H1 (cell line): Measurements from ENCODE around the gene ISLR2. TPM values are rescaled to one million over a fixed set of nuclear protein-coding genes. Genes with fewer than 3 reads are reported as not detected.

Source experiments
- CTCF ChIA-PET: fragments of 300-600 bp; sonication (Branson Sonifier 250); formaldehyde crosslinking; loops from one replicate; lab custom pipeline; 2021; ENCODE audit not compliant: partially characterized antibody; lab: Charles Lee
- POLR2A ChIA-PET: fragments of 300-600 bp; sonication (Branson Sonifier 250); formaldehyde crosslinking; loops from one replicate; lab custom pipeline; 2021; ENCODE audit warnings: inconsistent platforms; ENCODE audit not compliant: partially characterized antibody; lab: Charles Lee
- DNase-seq, 2 experiments: peaks; one replicate each; pipeline versions ENCODE4 v3.0.0 to v3.0.0-alpha.2; 2010 to 2022; ENCODE audit warnings: low spot score in 2 of 2, low read depth in 1 of 2, mixed read lengths in 1 of 2
- FAIRE-seq: peaks from 2 replicates; lab custom pipeline; 2011; peaks lifted over from hg19 to GRCh38; lab: Jason Lieb, UNC
- H2AFZ ChIP-seq: 2 replicates; pipeline ENCODE4 v1.8.1; 2012; ENCODE audit warnings: low read length, inconsistent platforms
- H2AK5ac ChIP-seq: 2 replicates; pipeline ENCODE4 v1.6.1; 2013; ENCODE audit warnings: low read depth, low read length
- H2BK120ac ChIP-seq: replicated peaks from 2 replicates; pipeline ENCODE3; 2013; ENCODE audit warnings: low read depth, low read length, inconsistent platforms
- H2BK12ac ChIP-seq: 2 replicates; pipeline ENCODE4 v1.6.1; 2013; ENCODE audit warnings: low read depth, low read length
- H2BK15ac ChIP-seq: 2 replicates; pipeline ENCODE4 v1.6.1; 2013; ENCODE audit warnings: low read length
- H2BK20ac ChIP-seq: 2 replicates; pipeline ENCODE4 v1.6.1; 2013; ENCODE audit warnings: low read length
- H2BK5ac ChIP-seq: 2 replicates; pipeline ENCODE4 v1.6.1; 2013; ENCODE audit warnings: low read depth, low read length
- H3K14ac ChIP-seq: 2 replicates; pipeline ENCODE4 v1.6.1; 2013; ENCODE audit warnings: inconsistent platforms; ENCODE audit not compliant: insufficient read length
- H3K18ac ChIP-seq: 2 replicates; pipeline ENCODE4 v1.6.1; 2013; ENCODE audit warnings: low read length; ENCODE audit errors: extremely low read depth
- H3K23ac ChIP-seq: 2 replicates; pipeline ENCODE4 v1.6.1; 2013; ENCODE audit warnings: inconsistent platforms; ENCODE audit not compliant: insufficient read length
- H3K23me2 ChIP-seq: 2 replicates; pipeline ENCODE4 v1.6.1; 2013; ENCODE audit warnings: low read depth, low read length
- H3K27ac ChIP-seq: 2 replicates; pipeline ENCODE4 v1.6.1; 2011; ENCODE audit warnings: low read depth, low read length, inconsistent platforms
- H3K27me3 ChIP-seq, 4 experiments: replicated peaks in 1 of 4; 1 replicate in 1 of 4; 2 replicates in 3 of 4; pipeline versions ENCODE4 v1.6.1 to v1.8.1; 2011 to 2013; ENCODE audit warnings: low read length in 3 of 4, mild to moderate bottlenecking in 3 of 4, inconsistent platforms in 2 of 4, mixed read lengths in 2 of 4, moderate library complexity in 1 of 4; ENCODE audit not compliant: control insufficient read depth in 3 of 4, insufficient read depth in 3 of 4; ENCODE audit errors: extremely low read depth in 1 of 4
- H3K36me3 ChIP-seq, 4 experiments: 2 replicates each; pipeline versions ENCODE4 v1.6.1 to v1.8.1; 2011 to 2013; ENCODE audit warnings: mild to moderate bottlenecking in 4 of 4, low read length in 3 of 4, moderate library complexity in 2 of 4, control low read depth in 1 of 4, inconsistent platforms in 1 of 4; ENCODE audit not compliant: insufficient read depth in 4 of 4, control insufficient read depth in 2 of 4
- H3K4ac ChIP-seq: replicated peaks from 2 replicates; pipeline ENCODE3; 2013; ENCODE audit warnings: low read length, low read depth, mixed read lengths, inconsistent platforms; ENCODE audit not compliant: insufficient read length
- H3K4me1 ChIP-seq, 4 experiments: replicated peaks in 1 of 4; 1 replicate in 1 of 4; 2 replicates in 3 of 4; pipeline versions ENCODE4 v1.6.1 to v1.8.1; 2011 to 2013; ENCODE audit warnings: low read length in 3 of 4, inconsistent platforms in 2 of 4, mixed read lengths in 1 of 4; ENCODE audit not compliant: insufficient read depth in 4 of 4, control insufficient read depth in 3 of 4
- H3K4me2 ChIP-seq, 2 experiments: 2 replicates each; pipeline versions ENCODE4 v1.6.1 to v1.8.1; 2011 to 2013; ENCODE audit warnings: low read depth in 2 of 2, low read length in 2 of 2, control low read depth in 1 of 2, inconsistent platforms in 1 of 2, mild to moderate bottlenecking in 1 of 2; ENCODE audit not compliant: insufficient read depth in 1 of 2
- H3K4me3 ChIP-seq, 4 experiments: fragments of 200-600, 300-600 bp in 1 of 4; sonication (generic), shearing (Covaris generic), sonication (Bioruptor Twin) in 1 of 4; 2 replicates each; pipeline versions ENCODE4 v1.5.1 to v1.8.1; 2011 to 2016; ENCODE audit warnings: low read length in 4 of 4, low read depth in 3 of 4, control low read depth in 2 of 4, inconsistent platforms in 2 of 4, mild to moderate bottlenecking in 2 of 4, mixed read lengths in 1 of 4, moderate library complexity in 1 of 4; ENCODE audit not compliant: insufficient read depth in 2 of 4; ENCODE audit errors: extremely low read depth in 1 of 4
- H3K56ac ChIP-seq: replicated peaks from 2 replicates; pipeline ENCODE3; 2013; ENCODE audit warnings: low read depth, mild to moderate bottlenecking, mixed read lengths, low read length, inconsistent platforms; ENCODE audit not compliant: insufficient read length
- H3K79me1 ChIP-seq: 2 replicates; pipeline ENCODE4 v1.6.1; 2013; ENCODE audit warnings: low read depth, low read length, control low read depth
- H3K79me2 ChIP-seq, 2 experiments: 2 replicates each; pipeline versions ENCODE4 v1.6.1 to v1.8.1; 2012 to 2013; ENCODE audit warnings: low read length in 2 of 2, mild to moderate bottlenecking in 2 of 2, inconsistent platforms in 1 of 2; ENCODE audit not compliant: insufficient read depth in 2 of 2, control insufficient read depth in 1 of 2
- H3K9ac ChIP-seq, 4 experiments: replicated peaks in 1 of 4; 1 replicate in 1 of 4; 2 replicates in 3 of 4; pipeline versions ENCODE4 v1.6.1 to v1.8.1; 2011 to 2013; ENCODE audit warnings: low read depth in 3 of 4, low read length in 3 of 4, control low read depth in 2 of 4, mild to moderate bottlenecking in 2 of 4, moderate library complexity in 2 of 4, inconsistent platforms in 1 of 4; ENCODE audit errors: extremely low read depth in 1 of 4
- H3K9me3 ChIP-seq, 2 experiments: 2 replicates each; pipeline versions ENCODE4 v1.6.1 to v1.8.1; 2012 to 2013; ENCODE audit warnings: mild to moderate bottlenecking in 2 of 2, moderate library complexity in 2 of 2, control low read depth in 1 of 2, inconsistent platforms in 1 of 2, low read depth in 1 of 2, low read length in 1 of 2, mixed read lengths in 1 of 2; ENCODE audit not compliant: insufficient read depth in 2 of 2
- H4K20me1 ChIP-seq, 2 experiments: replicated peaks in 1 of 2; 2 replicates each; pipeline versions ENCODE3 to v1.8.1; 2011 to 2013; ENCODE audit warnings: inconsistent platforms in 2 of 2, low read length in 2 of 2, mild to moderate bottlenecking in 1 of 2; ENCODE audit not compliant: insufficient read depth in 2 of 2, control insufficient read depth in 1 of 2
- H4K5ac ChIP-seq: 2 replicates; pipeline ENCODE4 v1.6.1; 2013; ENCODE audit warnings: low read length, low read depth, mixed read lengths, inconsistent platforms; ENCODE audit not compliant: insufficient read length
- H4K8ac ChIP-seq: 2 replicates; pipeline ENCODE4 v1.8.0; 2013; ENCODE audit warnings: mild to moderate bottlenecking, moderate library complexity, low read length, inconsistent platforms; ENCODE audit not compliant: insufficient read depth; ENCODE audit errors: extremely low read depth
- H4K91ac ChIP-seq: replicated peaks from 2 replicates; pipeline ENCODE3; 2013; ENCODE audit warnings: low read length, mixed read lengths, inconsistent platforms; ENCODE audit not compliant: insufficient read length
- CREB1 ChIP-seq: IDR thresholded peaks from 2 replicates; pipeline ENCODE4 v1.6.1; 2012; ENCODE audit warnings: inconsistent platforms
- CTCF ChIP-seq, 3 experiments: IDR thresholded peaks; 1 replicate in 2 of 3; 2 replicates in 1 of 3; pipeline versions ENCODE4 v1.5.1 to v1.6.1; 2011; ENCODE audit warnings: low read length in 3 of 3, mild to moderate bottlenecking in 3 of 3, inconsistent platforms in 2 of 3, low read depth in 1 of 3, moderate library complexity in 1 of 3; ENCODE audit not compliant: insufficient read depth in 1 of 3; ENCODE audit errors: control extremely low read depth in 1 of 3
- EP300 ChIP-seq, 2 experiments: IDR thresholded peaks; 1 replicate in 1 of 2; 2 replicates in 1 of 2; pipeline ENCODE4 v1.6.1; 2011 to 2012; ENCODE audit warnings: low read depth in 2 of 2, low read length in 2 of 2, mild to moderate bottlenecking in 2 of 2, borderline replicate concordance in 1 of 2, inconsistent platforms in 1 of 2, moderate library complexity in 1 of 2
- SIRT6 ChIP-seq: IDR thresholded peaks from one replicate; pipeline ENCODE4 v1.7.1; 2012; ENCODE audit warnings: low read length, inconsistent platforms
- whole genome bisulfite sequencing, 2 experiments: shearing (Covaris generic) in 1 of 2; methylation state at CpG; one replicate each; pipeline versions ENCODE4 v1.1.6 to v1.1.7; 2013 to 2015; ENCODE audit warnings: low lambda C conversion rate in 2 of 2, mixed read lengths in 2 of 2, inconsistent platforms in 1 of 2, low coverage in 1 of 2, missing lambda C conversion rate in 1 of 2; ENCODE audit not compliant: insufficient replicate concordance in 2 of 2, insufficient coverage in 1 of 2, insufficient read length in 1 of 2; ENCODE audit errors: extremely low coverage in 1 of 2, missing lambda C conversion rate in 1 of 2; 5-methylcytosine and 5-hydroxymethylcytosine counted together
- polyA plus RNA-seq, 7 experiments: library from polyadenylated mRNA; depleted of rRNA in 3 of 7; stranded (reverse) in 5 of 7; unstranded in 2 of 7; fragments of >200 nt in 5 of 7; fragments of 200-250 nt in 2 of 7; gene quantifications; 1 replicate in 5 of 7; 2 replicates in 1 of 7; 4 replicates in 1 of 7; pipeline versions ENCODE4 v1.2.1 to v1.2.3, GENCODE V29; 2011 to 2013; ENCODE audit warnings: missing spikeins in 2 of 7, mixed read lengths in 2 of 7
- total RNA-seq: library from RNA; stranded (reverse); fragmentation: NEBNext Ultra II Directional; extraction: Animal tissue kit (Norgen Biotek cat#: 25700); gene quantifications from 2 replicates; pipeline ENCODE4 v1.2.1, GENCODE V29; 2021
- TF ChIP-seq, protein P1 (sequence below): IDR thresholded peaks from 2 replicates; pipeline ENCODE4 v1.6.1; 2011; ENCODE audit warnings: low read depth, mild to moderate bottlenecking, low read length; ENCODE audit not compliant: insufficient read depth

ISLR2 gene
- total and polyA plus RNA-seq, 2 of the 8 experiments (the other 6 are each of a cell fraction or from before 2014, with no cell fraction given), result 0.47 to 0.58 TPM

GRCh38 chr15:74134387-74135027 lies 4.1 kb downstream of the ISLR2 start:
- Histone ChIP-seq H3K4me1 (peaks cover 0 to 69% (median 57%) of the 10 kb centered on the region in 4 experiments; a peak in 6 of 7 replicates), H3K79me1 (no peaks in the 10 kb centered on the region; the same call in 1 of the 2 replicates)
- CTCF ChIA-PET, result interaction anchor here (0.7 to 3.9 kb wide), 36 partner anchors 9 to 205 kb away, joined by 3 to 24 read pairs (median 4); partner anchors contain the start of gene STRA6
- TF ChIP-seq SIRT6 (no peak), EP300 (IDR thresholded peaks at IDR 0.05; ENCODE audit: borderline replicate concordance in 1 of 2, low read depth in 2 of 2, low read length in 2 of 2) (no peak), CTCF (IDR thresholded peaks at IDR 0.05; ENCODE audit: control extremely low read depth in 1 of 3, insufficient read depth in 1 of 3, low read depth in 1 of 3, low read length in 3 of 3) (peak in 2 of 3 experiments; percentile 65 to 71; a peak in 3 of 4 replicates), CREB1 (0 out of 2 replicates have a peak, but pooled peaks have one; percentile 6)
- TF ChIP-seq, protein P1, sequence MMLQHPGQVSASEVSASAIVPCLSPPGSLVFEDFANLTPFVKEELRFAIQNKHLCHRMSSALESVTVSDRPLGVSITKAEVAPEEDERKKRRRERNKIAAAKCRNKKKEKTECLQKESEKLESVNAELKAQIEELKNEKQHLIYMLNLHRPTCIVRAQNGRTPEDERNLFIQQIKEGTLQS, result no peak

More at GRCh38 chr15:74134387-74135027, 4.1 kb downstream of the ISLR2 start:
- H3K56ac ChIP-seq, result no peak overlapping the region
- DNase-seq (peak in 1 of 2 experiments; percentile 89), FAIRE-seq (no peak)
- peak overlapping the region in 3 of 4 experiments; percentile 20 to 62 (median 36); a peak in 6 of 8 replicates for H3K4me3 ChIP-seq
- no peak overlapping the region for H2BK120ac ChIP-seq
- no peak overlapping the region; the same call in 1 of the 2 replicates for H2BK5ac ChIP-seq
- H4K20me1 ChIP-seq, result peaks cover 7 to 13% of the 10 kb centered on the region in 2 experiments
- no peak overlapping the region for H3K27ac ChIP-seq
- H3K9ac ChIP-seq, result no peak overlapping the region
- H2BK15ac ChIP-seq, result peak overlapping the region; percentile 72; the same call in 1 of the 2 replicates
- H3K18ac ChIP-seq, result peak overlapping the region; percentile 87; the same call in 1 of the 2 replicates
- no peak overlapping the region; the same call in 1 of the 2 replicates for H4K8ac ChIP-seq
- no peak overlapping the region; the same call in 1 of the 2 replicates for H2AK5ac ChIP-seq
- 5% methylated on average over 50 of the region's 53 CpGs; no CpG with 5 or more reads in 1 of the 2 experiments for WGBS, 2 experiments
- no peak overlapping the region for H3K23ac ChIP-seq
- H3K79me2 ChIP-seq, result no peaks in the 10 kb centered on the region
- no peak overlapping the region for H4K5ac ChIP-seq
- peak overlapping the region; percentile 90 for H2BK20ac ChIP-seq
- no peak overlapping the region for H3K14ac ChIP-seq
- peak overlapping the region; percentile 87; the same call in 1 of the 2 replicates for H2BK12ac ChIP-seq
- peak overlapping the region; percentile 81 to 83 for H3K4me2 ChIP-seq
- POLR2A ChIA-PET, result interaction anchor here (0.9 to 1.5 kb wide), 9 partner anchors 12 to 178 kb away, joined by 3 to 7 read pairs (median 3); partner anchors contain the start of genes ISLR and STRA6
- H2AFZ ChIP-seq, result no peak overlapping the region; the same call in 1 of the 2 replicates
- H3K9me3 ChIP-seq, result peaks cover 0 to 8% of the 10 kb centered on the region in 2 experiments; a peak in 1 of 4 replicates
- H3K4ac ChIP-seq, result no peak overlapping the region
- H3K23me2 ChIP-seq, result peaks cover 28% of the 10 kb centered on the region; the same call in 1 of the 2 replicates
- peaks cover 0 to 6% (median 0%) of the 10 kb centered on the region in 4 experiments; a peak in 1 of 8 replicates for H3K36me3 ChIP-seq
- peaks cover 72 to 96% (median 91%) of the 10 kb centered on the region in 4 experiments for H3K27me3 ChIP-seq
- peak overlapping the region; percentile 22 for H4K91ac ChIP-seq
